HCT116 (cell line): Measurements from ENCODE around the gene ITGA7. TPM values are rescaled to one million over a fixed set of nuclear protein-coding genes. Genes with fewer than 3 reads are reported as not detected.

ENCODE experiments used
- ATAC-seq: fragments of 200-7000 bp; cut with Tn5 transposase; 2 replicates; pipeline ENCODE4 v1.9.1; 2020; ENCODE audit warnings: mild to moderate bottlenecking, moderate library complexity
- BruUV-seq: library from RNA; stranded (reverse); fragments of 400-500 nt; replicated peaks from 2 replicates; lab custom pipeline; 2021; lab: Mats Ljungman, UMichigan
- CTCF ChIA-PET: fragments of 300-600 bp; sonication (Branson Sonifier 250); formaldehyde crosslinking; loops from one replicate; lab custom pipeline; 2021; ENCODE audit warnings: antibody characterized with exemption; lab: Charles Lee
- POLR2A ChIA-PET: fragments of 300-600, 350-600 bp; sonication (Branson Sonifier 250); formaldehyde crosslinking; loops from one replicate; lab custom pipeline; 2021; ENCODE audit warnings: antibody characterized with exemption; lab: Charles Lee
- RAD21 ChIA-PET, 2 experiments: fragments of 300-600 bp; sonication (Branson Sonifier 250); formaldehyde crosslinking; loops; one replicate each; lab custom pipeline; 2023; ENCODE audit warnings: low total read pairs in 2 of 2; ENCODE audit not compliant: uncharacterized antibody in 2 of 2, unreplicated experiment in 2 of 2, low non-redundant PET in 1 of 2; lab: Charles Lee
- DNase-seq: peaks from one replicate; pipeline ENCODE4 v3.0.0-alpha.2; 2010; ENCODE audit warnings: low read depth, low spot score
- H2AFZ ChIP-seq: fragments of 200-600 bp; shearing (Covaris generic), sonication (generic); 2 replicates; pipeline ENCODE4 v1.6.1; 2017; ENCODE audit warnings: low read depth, mixed run types, mixed read lengths, antibody characterized with exemption, low read length; ENCODE audit not compliant: poor library complexity, severe bottlenecking
- H3K27ac ChIP-seq: 2 replicates; pipeline ENCODE4 v1.5.1; 2012; ENCODE audit warnings: low read depth, low read length
- H3K27me3 ChIP-seq: fragments of 200-600 bp; sonication (generic); 2 replicates; pipeline ENCODE4 v1.6.1; 2016; ENCODE audit warnings: mixed run types, low read length, mixed read lengths; ENCODE audit not compliant: insufficient read depth
- H3K36me3 ChIP-seq, 2 experiments: fragments of 200-500 bp in 1 of 2; fragments of 200-600 bp in 1 of 2; sonication (Bioruptor generic) in 1 of 2; sonication (generic) in 1 of 2; 2 replicates each; pipeline versions ENCODE4 v1.5.1 to v1.6.1; 2014 to 2016; ENCODE audit warnings: low read length in 2 of 2, inconsistent platforms in 1 of 2, mixed read lengths in 1 of 2, mixed run types in 1 of 2; ENCODE audit not compliant: insufficient read depth in 2 of 2, control insufficient read depth in 1 of 2
- H3K4me1 ChIP-seq, 2 experiments: fragments of 200-600 bp in 1 of 2; sonication (generic) in 1 of 2; 2 replicates each; pipeline versions ENCODE4 v1.5.1 to v1.6.1; 2012 to 2017; ENCODE audit warnings: low read length in 2 of 2, inconsistent platforms in 1 of 2, mild to moderate bottlenecking in 1 of 2, mixed read lengths in 1 of 2, mixed run types in 1 of 2, moderate library complexity in 1 of 2; ENCODE audit not compliant: insufficient read depth in 2 of 2, control insufficient read depth in 1 of 2
- H3K4me2 ChIP-seq: fragments of 200-600 bp; sonication (generic); 2 replicates; pipeline ENCODE4 v1.6.1; 2017; ENCODE audit warnings: mixed run types, low read length, mixed read lengths
- H3K4me3 ChIP-seq, 2 experiments: fragments of 200-600 bp in 1 of 2; sonication (generic) in 1 of 2; replicated peaks in 1 of 2; 2 replicates each; pipeline ENCODE4 v1.5.1; 2011 to 2016; ENCODE audit warnings: low read length in 2 of 2, control low read depth in 1 of 2, low read depth in 1 of 2, mild to moderate bottlenecking in 1 of 2, mixed read lengths in 1 of 2, mixed run types in 1 of 2
- H3K79me2 ChIP-seq: fragments of 200-600 bp; sonication (generic); 2 replicates; pipeline ENCODE4 v1.6.1; 2017; ENCODE audit warnings: mild to moderate bottlenecking, mixed run types, low read length, moderate library complexity, mixed read lengths; ENCODE audit not compliant: insufficient read depth
- H3K9ac ChIP-seq: fragments of 200-600 bp; sonication (generic); 2 replicates; pipeline ENCODE4 v1.6.1; 2016; ENCODE audit warnings: low read length, mixed read lengths
- H3K9me2 ChIP-seq: fragments of 200-600 bp; sonication (generic), shearing (Covaris generic); 2 replicates; pipeline ENCODE4 v1.6.1; 2017; ENCODE audit warnings: mixed run types, mild to moderate bottlenecking, moderate library complexity; ENCODE audit not compliant: insufficient read depth
- H3K9me3 ChIP-seq, 2 experiments: fragments of 200-500 bp in 1 of 2; fragments of 200-600 bp in 1 of 2; sonication (Bioruptor generic) in 1 of 2; sonication (generic) in 1 of 2; 2 replicates each; pipeline ENCODE4 v1.6.1; 2014 to 2017; ENCODE audit warnings: low read length in 2 of 2, mixed read lengths in 2 of 2, inconsistent platforms in 1 of 2, low read depth in 1 of 2, mild to moderate bottlenecking in 1 of 2, mixed run types in 1 of 2, moderate library complexity in 1 of 2; ENCODE audit not compliant: control insufficient read depth in 1 of 2, insufficient read depth in 1 of 2
- H4K20me1 ChIP-seq: fragments of 200-600 bp; sonication (generic), shearing (Covaris generic); 2 replicates; pipeline ENCODE4 v1.6.1; 2017; ENCODE audit warnings: mixed run types, mild to moderate bottlenecking, moderate library complexity; ENCODE audit not compliant: insufficient read depth
- CBX3 ChIP-seq: IDR thresholded peaks from 2 replicates; pipeline ENCODE4 v1.6.1; 2012; ENCODE audit warnings: low read depth
- ELF1 ChIP-seq: IDR thresholded peaks from 2 replicates; pipeline ENCODE4 v1.6.1; 2012; ENCODE audit warnings: low read depth, borderline replicate concordance
- EZH2 ChIP-seq: fragments of 200-600 bp; sonication (generic); IDR thresholded peaks from 2 replicates; pipeline ENCODE4 v1.6.1; 2017; ENCODE audit warnings: antibody characterized with exemption, mixed run types
- EZH2phosphoT487 ChIP-seq: fragments of 200-600 bp; IDR thresholded peaks from 2 replicates; pipeline ENCODE4 v1.6.1; 2018; ENCODE audit warnings: antibody characterized with exemption, borderline replicate concordance
- FOSL1 ChIP-seq: IDR thresholded peaks from 2 replicates; pipeline ENCODE4 v1.6.1; 2012; ENCODE audit warnings: low read depth
- JUND ChIP-seq: IDR thresholded peaks from 2 replicates; pipeline ENCODE4 v1.6.1; 2012
- MAX ChIP-seq: IDR thresholded peaks from 2 replicates; pipeline ENCODE4 v1.6.1; 2012
- POLR2AphosphoS5 ChIP-seq: IDR thresholded peaks from 2 replicates; pipeline ENCODE4 v1.6.1; 2011; ENCODE audit warnings: mild to moderate bottlenecking, low read depth, low read length, moderate library complexity
- SP1 ChIP-seq: IDR thresholded peaks from 2 replicates; pipeline ENCODE4 v1.6.1; 2012; ENCODE audit warnings: low read depth
- SRF ChIP-seq: IDR thresholded peaks from 2 replicates; pipeline ENCODE4 v1.6.1; 2012; ENCODE audit warnings: low read depth
- ZBTB33 ChIP-seq: IDR thresholded peaks from 2 replicates; pipeline ENCODE4 v1.6.1; 2011; ENCODE audit warnings: mild to moderate bottlenecking, low read length, moderate library complexity; ENCODE audit not compliant: insufficient replicate concordance; ENCODE audit errors: extremely low read depth
- intact Hi-C: fragments of 100-400 bp; cut with micrococcal nuclease; formaldehyde crosslinking; loops from 2 replicates; pipeline ENCODE4 v1.10.0; 2022
- total RNA-seq: library from RNA; stranded (reverse); gene quantifications from one replicate; pipeline ENCODE4 v1.2.1, GENCODE V29; 2021; ENCODE audit not compliant: unreplicated experiment

Gene ITGA7
- total RNA-seq, 1 experiment from 2014 or later: 17.8 TPM

GRCh38 chr12:55741931-55742680 lies 34.4 kb upstream of the ITGA7 start:
- ChIA-PET RAD21 (no interaction called here), CTCF (interaction anchor here (0.7 to 0.9 kb wide), 2 partner anchors 55 to 287 kb away, joined by 4 read pairs; no protein-coding TSS in a partner anchor), POLR2A (interaction anchor here (0.6 to 0.9 kb wide), 3 partner anchors 232 to 809 kb away, joined by 3 to 4 read pairs (median 3); partner anchors contain the start of genes MYL6 and RAB5B)
- TF ChIP-seq POLR2AphosphoS5: no peak; the same call in 1 of the 2 replicates
- no peak for TF ChIP-seq EZH2
- TF ChIP-seq ELF1: no peak
- TF ChIP-seq JUND: no peak
- TF ChIP-seq CBX3: no peak
- no peak for TF ChIP-seq ZBTB33
- TF ChIP-seq SP1: no peak
- no peak for TF ChIP-seq SRF
- no peak for TF ChIP-seq FOSL1
- TF ChIP-seq MAX: no peak
- TF ChIP-seq EZH2phosphoT487: no peak
- H3K9ac ChIP-seq: peak overlapping the region; percentile 26; the same call in 1 of the 2 replicates
- no peaks in the 10 kb centered on the region for H4K20me1 ChIP-seq
- H3K9me3 ChIP-seq: no peaks in the 10 kb centered on the region
- peak overlapping the region; percentile 32 to 46 for H3K4me3 ChIP-seq
- H3K9me2 ChIP-seq: no peaks in the 10 kb centered on the region
- intact Hi-C loops: no loop called here
- BruUV-seq: no TSS peak
- peak overlapping the region; percentile 70 for H3K4me2 ChIP-seq
- peaks cover 3% of the 10 kb centered on the region; the same call in 1 of the 2 replicates for H3K79me2 ChIP-seq
- H3K27ac ChIP-seq: no peak overlapping the region
- DNase-seq (no peak), ATAC-seq (no peak)
- no peaks in the 10 kb centered on the region for H3K27me3 ChIP-seq
- H2AFZ ChIP-seq: no peak overlapping the region
- no peaks in the 10 kb centered on the region for H3K36me3 ChIP-seq
- peaks cover 17 to 48% of the 10 kb centered on the region in 2 experiments for H3K4me1 ChIP-seq
